Activated CD8-positive, alpha-beta memory T cell treated with anti-CD3 and anti-CD28 coated beads, Interleukin-2, amount 50 U/mL, for 1 hour (primary cell): Measurements from ENCODE around the gene ANO8.
"Not testable (repeated sequence)": the region's sequence is repeated elsewhere in the genome, so short reads cannot be mapped to it uniquely, and the experiment has no call there.

ENCODE experiments used
- DNase-seq: peaks from one replicate; pipeline ENCODE4 v3.0.0-alpha.2; 2020; ENCODE audit errors: extremely low read depth

The ANO8 gene

DNA sequence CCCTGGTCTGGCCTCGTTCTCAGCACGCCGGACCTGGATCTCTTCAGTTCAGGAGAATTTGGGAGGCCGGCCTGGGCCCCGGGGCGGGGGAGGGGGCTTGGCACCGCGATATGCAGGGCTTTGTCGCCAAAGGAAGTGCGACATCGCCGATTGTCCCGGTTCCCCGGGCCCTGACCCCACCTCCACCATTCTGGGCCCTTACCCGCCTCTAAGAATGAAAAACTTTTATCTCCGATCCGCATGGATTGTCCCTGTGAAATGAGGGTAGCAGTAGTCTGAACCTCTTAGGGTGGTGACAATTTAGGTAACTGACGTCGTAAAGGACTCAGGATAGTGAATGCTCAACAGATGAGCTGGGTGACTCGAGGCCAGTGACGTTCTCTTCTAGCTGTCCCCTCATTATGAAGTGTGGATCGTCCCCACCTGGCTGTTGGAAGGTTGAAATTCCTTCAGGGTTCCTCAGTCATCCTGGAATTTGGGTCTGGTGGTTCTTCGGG, 24.6 kb downstream of the ANO8 start:
- no peak for DNase-seq

GRCh38 chr19:17309198-17309964, 25.3 kb downstream of the ANO8 start, which contains the start of gene DDA1:
DDA1 (plus strand) TSS chr19:17309563; CDS start chr19:17309655, 92 bp downstream.
- DNase-seq: peak; percentile 99

- DNase-seq: no peak
Measured at GRCh38 chr19:17307876-17308377, 26.7 kb downstream of the ANO8 start.

DNA sequence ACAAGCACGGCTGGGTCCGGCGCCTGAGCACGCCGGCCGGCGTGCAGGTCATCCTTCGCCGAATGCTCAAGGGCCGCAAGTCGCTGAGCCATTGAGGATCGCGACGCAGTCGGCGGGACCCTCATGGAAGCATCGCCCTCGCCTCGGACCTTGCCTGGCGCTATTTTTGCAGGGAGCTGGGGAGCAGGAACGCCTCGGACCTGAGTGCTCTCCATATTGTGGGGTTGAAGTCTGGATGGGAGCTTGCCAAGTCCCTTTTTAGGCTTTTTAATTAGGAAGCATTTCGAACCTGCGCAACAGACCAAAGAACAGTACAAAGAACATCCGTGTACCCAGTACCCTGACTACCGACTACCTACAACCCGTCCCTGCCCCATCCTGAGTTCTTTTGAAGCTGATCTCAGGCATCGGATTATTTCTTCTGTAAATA, 28.4 kb downstream of the ANO8 start:
- no peak for DNase-seq

DNA sequence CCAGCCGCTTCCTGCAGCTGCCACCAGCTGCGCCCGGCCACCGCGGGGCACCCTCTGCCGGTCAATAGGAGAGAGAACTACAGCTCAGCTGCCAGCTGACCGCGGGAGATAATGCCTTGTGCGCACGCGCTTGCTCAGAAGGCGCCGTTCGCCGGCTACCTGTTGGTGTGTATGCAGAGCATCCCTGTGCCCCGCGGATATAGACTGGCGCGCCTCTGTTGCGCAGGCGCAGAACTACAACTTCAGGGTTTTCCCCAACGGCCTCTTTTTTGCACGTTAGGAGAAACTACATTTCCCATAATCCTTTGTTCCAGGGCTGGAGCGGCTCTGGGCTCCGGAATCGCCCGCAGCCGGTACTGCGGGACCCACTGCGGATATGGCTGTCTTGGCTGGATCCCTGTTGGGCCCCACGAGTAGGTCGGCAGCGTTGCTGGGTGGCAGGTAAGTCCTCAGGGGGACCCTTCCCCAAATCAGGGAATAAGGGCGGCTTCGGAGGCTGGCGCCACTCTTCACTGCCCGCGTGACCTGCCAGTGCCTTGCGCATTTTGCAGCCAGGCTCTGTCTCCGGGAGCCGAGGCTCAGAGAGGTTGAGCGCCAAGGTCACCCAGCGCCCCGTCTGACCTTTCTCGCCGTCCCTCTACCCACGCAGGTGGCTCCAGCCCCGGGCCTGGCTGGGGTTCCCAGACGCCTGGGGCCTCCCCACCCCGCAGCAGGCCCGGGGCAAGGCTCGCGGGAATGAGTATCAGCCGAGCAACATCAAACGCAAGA, 29.0 kb downstream of the ANO8 start, which contains the start of gene MRPL34:
Gene MRPL34, plus strand, starts transcription at position 356 of the 768 bp plus-strand sequence. Its CDS starts 21 bp downstream, at position 377.
- DNase-seq: peak; percentile 90

DNA sequence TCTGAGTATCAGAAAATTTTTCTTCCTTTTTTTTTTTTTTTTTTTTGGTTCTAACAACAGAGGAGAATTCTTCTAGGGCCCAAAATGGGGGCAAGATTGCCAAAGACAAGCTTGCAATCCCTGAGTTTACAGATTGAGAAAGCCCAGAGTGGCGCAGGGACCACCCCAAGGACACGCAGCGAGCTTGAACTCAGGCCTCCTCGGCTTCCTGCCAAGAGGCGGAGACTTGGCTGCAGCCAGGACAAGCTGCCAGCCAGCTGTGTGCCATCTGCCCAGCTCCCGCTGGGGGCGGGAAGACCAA, 29.5 kb downstream of the ANO8 start:
- DNase-seq: no peak

DNA sequence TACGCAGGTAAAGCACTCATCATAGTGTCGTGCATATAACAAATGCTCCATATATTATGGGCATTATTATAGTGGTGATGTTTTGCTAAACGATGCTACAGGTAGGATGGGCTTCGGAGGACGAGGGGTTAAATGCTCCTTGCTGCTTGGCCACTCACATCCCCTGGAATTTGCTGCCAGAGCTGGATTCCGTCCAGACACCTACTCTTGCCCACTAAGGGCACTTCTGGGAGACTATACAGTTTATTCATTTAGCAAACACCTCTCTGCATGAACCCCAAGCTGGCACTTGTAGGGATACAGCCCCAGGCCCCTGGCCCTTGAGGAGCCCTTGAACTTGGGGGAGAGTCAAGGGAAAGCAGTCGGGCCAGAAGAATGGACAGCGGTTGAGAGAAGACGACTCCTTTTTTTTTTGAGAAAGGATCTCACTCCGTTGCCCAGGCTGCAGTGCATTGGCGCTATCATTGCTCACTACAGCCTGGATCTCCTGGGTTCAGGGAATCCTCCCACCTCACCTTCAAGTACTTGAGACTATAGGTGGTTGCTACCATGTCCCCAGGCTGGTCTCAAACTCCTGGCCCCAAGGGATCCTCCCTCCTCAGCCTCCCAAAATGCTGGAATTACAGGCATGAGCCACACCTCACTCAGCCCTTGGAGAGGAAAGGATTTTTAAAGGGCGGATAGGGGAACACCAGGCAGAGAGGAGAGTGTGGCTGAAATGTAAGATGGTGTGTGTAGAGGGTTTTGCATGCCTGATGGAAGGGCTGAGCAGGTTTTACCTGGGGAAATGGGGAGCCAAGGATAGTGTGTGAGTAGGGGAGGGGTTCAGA, 30.1 kb downstream of the ANO8 start:
- DNase-seq: no peak

- DNase-seq: no peak
Measured at GRCh38 chr19:17303940-17304267, 30.8 kb downstream of the ANO8 start.

DNA sequence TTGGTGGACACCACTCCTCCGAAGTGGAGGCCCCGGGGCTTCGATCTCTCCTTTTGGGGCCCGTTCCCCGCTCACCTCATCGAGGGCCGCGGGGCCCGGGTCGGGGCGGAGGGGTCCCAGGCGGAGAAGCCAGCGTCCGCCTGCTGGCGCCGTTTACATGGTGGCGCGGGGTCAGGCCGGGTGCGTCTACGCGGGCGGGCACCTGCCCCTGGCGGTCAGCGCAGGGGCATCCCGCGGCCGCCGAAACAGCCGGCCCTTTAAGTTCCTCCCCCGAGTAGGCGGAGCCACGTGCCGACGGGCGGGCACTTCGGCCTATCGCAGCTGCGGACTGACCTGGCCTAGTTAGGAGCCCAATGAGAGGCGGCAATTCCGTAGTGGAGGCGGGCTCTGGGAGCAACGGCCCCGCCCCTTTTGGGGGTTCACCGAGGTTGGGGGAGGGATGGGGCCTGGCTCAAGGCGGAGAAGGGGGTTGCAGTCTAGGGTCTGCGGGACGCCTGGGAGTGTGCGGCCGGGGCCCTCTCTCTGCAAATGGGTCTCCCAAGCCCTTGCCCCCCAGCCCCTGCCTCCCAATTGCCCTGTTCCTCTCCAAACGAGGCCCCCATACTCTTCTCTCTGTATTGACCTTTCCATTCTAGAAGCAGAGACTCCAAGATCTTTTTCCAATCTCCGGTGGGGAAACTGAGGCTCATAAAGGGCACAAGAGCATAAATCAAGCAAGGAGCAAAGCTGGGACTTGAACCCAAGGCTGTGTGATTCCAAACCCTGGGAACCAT, 31.3 kb downstream of the ANO8 start, which contains the start of gene ABHD8:
Gene ABHD8, minus strand, starts transcription at position 259 of the 773 bp plus-strand sequence. CDS start 1,809 bp downstream, outside the sequence.
- peak; percentile 83 for DNase-seq

GRCh38 chr19:17302391-17303166, 32.1 kb downstream of the ANO8 start:
- no peak for DNase-seq

DNA sequence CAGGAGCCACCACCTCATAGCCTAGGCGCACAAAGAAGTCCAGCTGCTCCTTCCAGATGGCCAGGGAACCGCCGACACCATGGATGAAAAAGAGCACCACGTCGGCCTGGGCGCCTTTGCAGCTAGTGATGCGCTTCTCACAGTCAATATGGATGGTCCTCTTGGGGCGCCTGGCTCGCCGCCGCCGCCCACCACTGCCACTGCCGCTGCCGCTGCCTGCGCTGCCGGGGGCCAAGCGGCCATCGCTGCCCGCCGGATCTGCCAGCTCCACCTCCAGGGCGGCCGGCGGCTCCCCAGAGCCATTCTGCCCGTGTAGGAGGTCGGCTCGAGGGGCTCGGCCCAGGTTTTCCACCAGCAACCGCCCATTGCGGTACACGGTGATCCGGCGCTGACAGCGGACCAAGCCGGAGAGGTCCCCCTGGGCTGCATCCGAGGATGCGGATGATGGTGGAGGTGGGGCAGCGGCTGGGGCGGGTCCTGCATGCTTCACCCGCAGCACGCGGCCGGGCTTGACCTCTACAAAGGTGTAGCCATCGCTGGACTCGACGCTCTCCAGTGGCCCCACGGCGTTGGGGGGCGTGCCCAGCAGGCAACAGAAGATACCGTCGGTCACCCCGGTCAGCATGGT, 33.5 kb downstream of the ANO8 start:
- no peak for DNase-seq

GRCh38 chr19:17296976-17297375, 37.7 kb downstream of the ANO8 start:
- no peak for DNase-seq

DNA sequence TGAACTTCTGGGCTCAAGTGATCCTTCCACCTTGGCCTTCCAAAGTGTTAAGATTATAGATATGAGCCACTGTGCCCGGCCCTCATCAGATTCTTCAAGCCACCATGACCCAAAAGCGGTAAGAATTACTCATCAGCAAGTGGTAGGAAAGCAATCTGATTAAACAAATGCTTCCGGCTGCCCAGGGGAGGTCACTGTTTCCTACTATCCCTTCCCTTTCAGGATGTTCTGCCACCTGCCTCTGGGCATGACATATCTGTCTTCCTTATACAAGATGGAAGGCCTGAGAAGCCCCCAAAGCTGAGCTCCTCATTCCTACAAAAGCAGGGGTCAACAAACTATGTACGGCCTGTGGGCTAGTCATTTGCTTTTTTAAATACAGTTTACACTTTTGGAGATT, 38.4 kb downstream of the ANO8 start:
- DNase-seq: no peak

DNA sequence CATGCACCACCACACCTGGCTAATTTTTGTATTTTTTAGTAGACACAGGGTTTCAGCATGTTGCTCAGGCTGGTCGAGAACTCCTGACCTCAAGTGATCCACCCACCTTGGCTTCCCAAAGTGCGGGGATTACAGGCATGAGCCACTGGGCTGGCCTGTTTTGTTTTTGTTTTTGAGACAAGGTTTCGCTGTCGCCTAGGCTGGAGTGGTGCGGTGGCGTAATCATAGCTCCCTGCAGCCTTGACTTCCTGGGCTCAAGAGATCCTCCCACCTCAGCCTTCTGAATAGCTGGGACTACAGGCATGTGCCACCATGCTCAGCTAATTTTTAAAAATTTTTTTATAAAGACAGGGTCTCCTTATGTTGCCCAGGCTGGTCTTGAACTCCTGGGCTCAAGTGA, 39.1 kb downstream of the ANO8 start:
- not testable (repeated sequence) for DNase-seq

GRCh38 chr19:17294051-17294891, 40.4 kb downstream of the ANO8 start:
- DNase-seq: no peak

DNA sequence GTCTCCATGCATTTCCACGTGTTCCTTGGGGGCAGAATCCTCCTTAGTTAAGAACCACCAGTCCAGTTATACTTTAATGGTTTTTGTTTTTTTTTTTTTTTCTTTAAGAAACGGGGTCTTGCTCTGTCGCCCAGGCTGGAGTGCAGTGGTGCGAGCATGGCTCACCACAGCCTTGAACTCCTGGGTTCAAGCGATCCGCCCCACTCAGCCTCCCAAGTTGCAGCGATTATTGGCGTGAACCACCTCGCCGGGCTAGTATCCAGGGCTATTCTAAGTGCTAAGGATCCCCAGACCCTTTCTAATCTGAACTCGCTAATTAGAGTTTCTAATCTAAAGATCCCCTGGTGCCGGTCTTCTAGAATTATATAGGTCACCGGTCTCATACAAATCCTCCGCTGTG, 41.0 kb downstream of the ANO8 start:
- no peak for DNase-seq

DNA sequence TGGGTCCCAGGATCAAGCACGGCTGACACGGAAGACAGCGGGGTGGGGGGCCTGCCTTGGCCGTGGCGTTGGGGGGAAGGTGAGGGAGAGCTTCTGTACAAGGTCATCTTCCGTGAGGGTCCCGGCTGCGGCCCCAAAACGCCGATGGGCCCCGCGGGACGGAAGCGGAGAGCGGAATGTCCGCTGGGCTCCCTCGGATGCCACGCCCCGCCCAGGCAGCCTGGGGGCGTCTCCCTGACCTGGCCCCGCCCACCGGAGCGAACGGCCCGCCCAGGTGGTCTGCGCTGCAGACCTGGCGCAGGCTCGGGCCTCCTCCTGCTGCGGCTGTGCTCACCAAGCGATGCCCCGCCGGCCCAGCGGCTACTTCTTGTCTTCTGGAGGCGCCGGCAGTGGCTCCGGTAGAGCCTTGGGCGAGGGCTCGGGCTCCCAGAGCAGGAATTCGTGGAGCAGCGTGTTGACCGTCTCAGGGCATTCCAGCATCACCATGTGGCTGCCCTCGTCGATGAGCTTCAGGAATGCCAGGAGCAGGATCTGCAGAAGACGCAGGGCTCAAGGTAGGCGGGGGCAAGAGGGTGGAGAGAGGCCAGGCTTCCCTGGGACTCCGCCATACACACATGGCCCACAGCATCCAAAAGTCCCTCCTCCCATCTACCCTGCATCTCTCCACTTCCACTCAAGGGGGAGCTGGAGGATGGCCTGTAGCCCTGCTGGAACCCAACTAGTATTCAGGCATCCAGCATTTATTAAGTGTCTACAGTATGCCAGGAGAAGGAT, 42.2 kb downstream of the ANO8 start:
- peak; percentile 25 for DNase-seq

DNA sequence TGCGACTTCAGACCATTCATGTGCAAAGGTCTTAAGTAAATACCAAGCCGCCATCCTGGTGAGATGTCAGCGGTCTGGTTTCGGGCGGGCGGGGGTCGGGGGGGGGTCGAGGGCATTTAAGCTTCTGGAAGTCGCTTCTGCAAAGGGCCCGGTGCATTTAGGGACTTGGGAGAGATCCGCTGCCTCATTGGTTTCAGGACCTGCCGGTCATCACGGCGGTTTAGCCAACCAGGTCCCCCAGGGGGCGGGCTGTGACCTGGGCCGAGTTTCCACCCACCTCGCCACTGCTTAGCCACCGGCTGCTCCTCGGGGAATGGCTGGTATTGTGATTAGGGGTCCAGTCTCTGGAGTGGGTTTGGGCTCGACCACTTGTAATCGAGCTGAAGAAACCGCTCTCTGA, 45.2 kb downstream of the ANO8 start:
- DNase-seq: no peak
